IPS-20b (cell line): ENCODE data around the gene CITED2.

ENCODE experiments used
- H3K27ac ChIP-seq: one replicate; pipeline ENCODE4 v1.5.1; 2013; ENCODE audit warnings: low read length
- H3K27me3 ChIP-seq: 2 replicates; pipeline ENCODE4 v1.6.1; 2013; ENCODE audit warnings: mild to moderate bottlenecking, low read length, inconsistent platforms; ENCODE audit not compliant: insufficient read depth
- H3K36me3 ChIP-seq: 2 replicates; pipeline ENCODE4 v1.6.1; 2013; ENCODE audit warnings: low read depth, mild to moderate bottlenecking, inconsistent platforms, low read length, moderate library complexity; ENCODE audit not compliant: insufficient read depth
- H3K4me1 ChIP-seq: 2 replicates; pipeline ENCODE4 v1.6.1; 2013; ENCODE audit warnings: mild to moderate bottlenecking, control low read depth, inconsistent platforms, low read length, moderate library complexity; ENCODE audit not compliant: insufficient read depth
- H3K4me3 ChIP-seq: 2 replicates; pipeline ENCODE4 v1.5.1; 2013; ENCODE audit warnings: mild to moderate bottlenecking, low read length, inconsistent platforms
- H3K9ac ChIP-seq: 2 replicates; pipeline ENCODE4 v1.6.1; 2013; ENCODE audit warnings: low read depth, mild to moderate bottlenecking, inconsistent platforms, low read length, moderate library complexity
- H3K9me3 ChIP-seq: 2 replicates; pipeline ENCODE4 v1.6.1; 2013; ENCODE audit warnings: mild to moderate bottlenecking, low read depth, low read length, inconsistent platforms; ENCODE audit not compliant: insufficient read depth

Gene CITED2

GRCh38 chr6:139380168-139380567 lies 5.7 kb upstream of the CITED2 start:
- Histone ChIP-seq H3K27ac (no peak overlapping the region), H3K4me1 (peaks cover 11% of the 10 kb centered on the region), H3K4me3 (no peak overlapping the region), H3K9me3 (no peaks in the 10 kb centered on the region), H3K9ac (no peak overlapping the region), H3K27me3 (no peaks in the 10 kb centered on the region), H3K36me3 (no peaks in the 10 kb centered on the region)

- H3K4me1 ChIP-seq: peaks cover 11% of the 10 kb centered on the region
- no peak overlapping the region for H3K9ac ChIP-seq
- no peaks in the 10 kb centered on the region for H3K27me3 ChIP-seq
- no peaks in the 10 kb centered on the region for H3K36me3 ChIP-seq
- no peak overlapping the region for H3K27ac ChIP-seq
- no peaks in the 10 kb centered on the region for H3K9me3 ChIP-seq
- no peak overlapping the region for H3K4me3 ChIP-seq
Observed at GRCh38 chr6:139378882-139379341, 4.5 kb upstream of the CITED2 start.

- no peak overlapping the region for H3K9ac ChIP-seq
- no peak overlapping the region for H3K4me3 ChIP-seq
- no peaks in the 10 kb centered on the region for H3K27me3 ChIP-seq
- 0 out of 2 replicates have a peak, but pooled peaks cover 7% of the 10 kb centered on the region for H3K36me3 ChIP-seq
- peaks cover 11% of the 10 kb centered on the region for H3K4me1 ChIP-seq
- H3K27ac ChIP-seq: no peak overlapping the region
- no peaks in the 10 kb centered on the region for H3K9me3 ChIP-seq
Observed at GRCh38 chr6:139378226-139378625, 3.8 kb upstream of the CITED2 start.

GRCh38 chr6:139376604-139377218 lies 2.3 kb upstream of the CITED2 start:
- H3K27me3 ChIP-seq: no peaks in the 10 kb centered on the region
- H3K4me1 ChIP-seq: peaks cover 14% of the 10 kb centered on the region
- H3K4me3 ChIP-seq: peak overlapping the region; percentile 94; the same call in 1 of the 2 replicates
- peak overlapping the region; percentile 96; the same call in 1 of the 2 replicates for H3K9ac ChIP-seq
- no peaks in the 10 kb centered on the region for H3K9me3 ChIP-seq
- peaks cover 20% of the 10 kb centered on the region for H3K36me3 ChIP-seq
- no peak overlapping the region for H3K27ac ChIP-seq

DNA sequence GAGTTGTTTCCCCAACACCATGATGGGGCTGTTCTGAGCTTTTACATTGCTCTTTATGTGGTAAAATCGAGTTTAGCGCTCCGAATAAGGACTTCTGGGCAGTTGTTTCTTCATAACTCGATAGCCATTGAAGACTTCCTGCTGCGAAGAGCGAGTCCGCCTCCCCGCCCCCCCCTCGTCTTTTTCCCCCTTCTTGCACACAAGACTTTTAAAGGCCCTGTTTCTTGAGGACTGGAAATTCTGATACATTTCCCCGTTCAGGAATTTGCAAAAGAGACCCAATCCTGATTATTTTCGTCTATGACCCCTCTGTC lies 1.5 kb upstream of the CITED2 start:
- Histone ChIP-seq H3K9ac (peak overlapping the region; percentile 96; the same call in 1 of the 2 replicates), H3K9me3 (no peaks in the 10 kb centered on the region), H3K4me3 (peak overlapping the region; percentile 94), H3K4me1 (peaks cover 19% of the 10 kb centered on the region), H3K27ac (peak overlapping the region; percentile 38), H3K36me3 (peaks cover 26% of the 10 kb centered on the region), H3K27me3 (no peaks in the 10 kb centered on the region)

GRCh38 chr6:139375226-139376016 lies 973 bp upstream of the CITED2 start:
- Histone ChIP-seq H3K9me3 (no peaks in the 10 kb centered on the region), H3K9ac (peak overlapping the region; percentile 96), H3K27me3 (no peaks in the 10 kb centered on the region), H3K4me1 (peaks cover 24% of the 10 kb centered on the region), H3K4me3 (peak overlapping the region; percentile 94), H3K36me3 (peaks cover 26% of the 10 kb centered on the region), H3K27ac (peak overlapping the region; percentile 69)

DNA sequence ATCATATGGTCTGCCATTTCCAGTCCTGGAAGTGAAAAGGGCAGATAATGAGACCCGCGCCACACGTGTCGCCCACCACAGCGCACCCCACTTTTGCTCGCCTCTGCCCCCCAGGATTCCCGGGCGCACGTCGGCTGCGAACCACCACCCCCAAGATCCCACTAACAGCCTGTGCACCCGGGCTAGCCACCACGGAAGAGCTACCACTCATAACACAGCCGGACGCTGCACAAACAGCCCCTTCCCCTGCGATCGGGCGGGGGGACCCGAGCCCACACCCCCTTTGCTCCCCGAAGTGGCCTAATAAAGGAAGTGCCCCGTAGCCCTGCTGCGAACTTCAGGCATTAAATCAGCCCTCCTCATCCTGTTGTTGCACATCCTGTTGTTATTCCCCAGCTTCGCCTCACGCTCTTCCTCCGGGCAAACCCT lies 506 bp downstream of the CITED2 start:
- peak overlapping the region; percentile 94 for H3K4me3 ChIP-seq
- H3K9me3 ChIP-seq: no peaks in the 10 kb centered on the region
- H3K36me3 ChIP-seq: peaks cover 26% of the 10 kb centered on the region
- H3K9ac ChIP-seq: peak overlapping the region; percentile 96
- H3K27ac ChIP-seq: peak overlapping the region; percentile 88
- H3K27me3 ChIP-seq: no peaks in the 10 kb centered on the region
- peaks cover 37% of the 10 kb centered on the region for H3K4me1 ChIP-seq

GRCh38 chr6:139373154-139373927 lies 1.1 kb downstream of the CITED2 start:
- peak overlapping the region; percentile 88 for H3K27ac ChIP-seq
- H3K4me1 ChIP-seq: peaks cover 43% of the 10 kb centered on the region

DNA sequence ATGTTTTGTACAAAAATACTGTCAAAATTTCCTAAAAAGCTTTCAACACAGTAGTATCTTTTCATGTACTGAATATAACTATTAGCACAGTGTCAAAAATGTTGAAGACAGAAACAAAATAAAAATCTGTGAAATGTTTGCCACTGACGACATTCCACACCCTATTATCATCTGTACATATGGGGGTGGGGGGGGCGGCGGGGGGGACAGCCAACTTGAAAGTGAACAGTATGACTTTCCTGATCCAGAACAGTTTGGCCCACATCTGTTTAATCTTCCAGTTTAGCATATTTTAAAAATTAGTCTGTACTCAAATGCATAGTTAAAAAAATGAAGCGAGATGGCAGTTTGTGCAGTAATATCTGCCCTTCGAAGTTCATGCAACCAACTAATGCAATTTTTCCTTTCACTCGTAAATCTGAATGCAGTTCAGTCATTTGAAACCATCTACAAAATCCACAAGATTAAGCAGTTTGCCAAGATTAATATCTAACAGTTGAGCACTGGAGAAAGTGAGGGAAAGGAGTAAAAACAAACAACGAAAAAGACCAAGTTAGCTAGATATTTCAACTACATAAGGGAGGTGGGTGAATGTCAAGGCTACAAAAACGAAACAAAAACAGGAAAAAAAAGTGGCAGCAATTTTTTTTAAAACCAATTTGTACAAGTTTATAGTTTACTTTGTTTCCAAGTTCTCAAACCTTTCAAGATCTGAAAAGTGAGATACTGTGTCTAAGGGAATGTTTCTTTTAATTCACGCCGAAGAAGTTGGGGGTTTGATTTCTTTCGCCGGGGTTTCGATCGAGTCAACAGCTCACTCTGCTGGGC lies 1.9 kb downstream of the CITED2 start:
- Histone ChIP-seq H3K27me3 (no peaks in the 10 kb centered on the region), H3K4me1 (peaks cover 50% of the 10 kb centered on the region), H3K9me3 (no peaks in the 10 kb centered on the region), H3K9ac (peak overlapping the region; percentile 96), H3K4me3 (peak overlapping the region; percentile 94), H3K36me3 (peaks cover 26% of the 10 kb centered on the region), H3K27ac (no peak overlapping the region)

More at GRCh38 chr6:139373154-139373927, 1.1 kb downstream of the CITED2 start:
- Histone ChIP-seq H3K36me3 (peaks cover 26% of the 10 kb centered on the region), H3K4me3 (peak overlapping the region; percentile 94), H3K27me3 (no peaks in the 10 kb centered on the region), H3K9me3 (no peaks in the 10 kb centered on the region), H3K9ac (peak overlapping the region; percentile 96)

DNA sequence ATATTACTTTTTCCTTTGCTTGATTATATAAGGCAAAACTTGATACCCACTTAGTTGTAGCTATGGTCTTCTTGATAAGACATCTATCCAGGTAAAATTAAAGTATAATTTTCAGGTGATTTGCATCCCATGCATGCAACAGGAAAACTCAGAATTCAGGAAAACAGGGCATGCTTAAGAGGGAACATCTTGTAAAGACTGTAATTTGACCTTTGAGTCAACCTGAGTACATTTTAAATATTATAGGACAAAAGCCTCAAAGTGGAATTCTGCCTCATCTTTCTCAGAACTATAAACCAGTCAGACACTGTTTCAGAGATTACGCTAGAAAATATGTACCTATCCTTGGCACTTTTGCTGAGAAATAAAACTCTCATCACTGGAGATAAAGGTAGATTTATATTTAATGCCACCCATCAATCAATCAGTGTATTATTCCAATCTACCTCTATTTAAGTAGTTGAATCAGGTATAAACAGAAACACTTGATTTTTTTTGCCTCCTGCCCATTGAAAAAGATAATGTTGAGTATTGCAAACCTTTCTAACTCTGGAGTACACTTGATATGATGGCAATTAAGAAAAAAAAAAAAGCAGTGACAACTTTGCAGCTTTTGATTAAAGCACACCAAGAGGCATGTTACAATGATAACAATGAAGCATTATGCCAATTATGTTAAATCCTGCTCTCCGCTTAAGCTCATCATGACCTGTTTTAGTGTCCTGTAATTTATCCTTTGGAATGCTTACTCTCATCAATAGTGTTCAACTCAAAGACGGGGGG lies 2.8 kb downstream of the CITED2 start:
- H3K27me3 ChIP-seq: no peaks in the 10 kb centered on the region
- no peak overlapping the region for H3K27ac ChIP-seq
- H3K9me3 ChIP-seq: no peaks in the 10 kb centered on the region
- peaks cover 50% of the 10 kb centered on the region for H3K4me1 ChIP-seq
- H3K9ac ChIP-seq: peak overlapping the region; percentile 56; the same call in 1 of the 2 replicates
- H3K36me3 ChIP-seq: peaks cover 26% of the 10 kb centered on the region
- peak overlapping the region; percentile 94 for H3K4me3 ChIP-seq
